Measurements from ENCODE around the gene IFNAR1.

IFNAR1 gene

DNA sequence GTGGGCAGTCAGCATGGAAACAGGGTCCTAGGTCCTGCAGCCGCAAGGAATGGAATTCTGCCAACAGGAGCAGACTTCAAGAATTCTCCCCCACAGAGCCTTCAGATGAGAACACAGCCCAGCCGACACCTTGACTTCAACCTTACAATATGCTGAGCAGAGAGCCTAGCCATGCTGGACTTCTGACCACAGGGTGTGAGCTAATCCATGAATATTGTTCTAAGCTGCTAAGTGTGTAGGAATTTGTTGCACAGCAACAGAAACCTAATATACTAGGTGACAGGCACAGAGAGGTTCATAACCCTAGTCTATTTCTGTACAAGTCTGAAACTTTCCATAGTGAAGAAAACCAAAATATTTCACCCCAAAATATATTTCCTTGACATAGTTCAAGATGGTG lies 45.5 kb downstream of the IFNAR1 start:
- Histone ChIP-seq H3K4me3 (ENCODE audit: low read depth, low read length) (no peak overlapping the region), H3K27ac (no peak overlapping the region), H3K79me2 (no peaks in the 10 kb centered on the region), H3K27me3 (ENCODE audit: control insufficient read depth, insufficient read depth, low read length) (no peaks in the 10 kb centered on the region), H3K4me1 (no peaks in the 10 kb centered on the region), H3K36me3 (ENCODE audit: control insufficient read depth, insufficient read depth, low read length) (no peaks in the 10 kb centered on the region), H3K9ac (no peak overlapping the region), H2AFZ (no peak overlapping the region), H3K9me3 (ENCODE audit: control insufficient read depth, low read length) (no peaks in the 10 kb centered on the region), H3K4me2 (ENCODE audit: low read length) (no peak overlapping the region)
- TF ChIP-seq, protein P1, sequence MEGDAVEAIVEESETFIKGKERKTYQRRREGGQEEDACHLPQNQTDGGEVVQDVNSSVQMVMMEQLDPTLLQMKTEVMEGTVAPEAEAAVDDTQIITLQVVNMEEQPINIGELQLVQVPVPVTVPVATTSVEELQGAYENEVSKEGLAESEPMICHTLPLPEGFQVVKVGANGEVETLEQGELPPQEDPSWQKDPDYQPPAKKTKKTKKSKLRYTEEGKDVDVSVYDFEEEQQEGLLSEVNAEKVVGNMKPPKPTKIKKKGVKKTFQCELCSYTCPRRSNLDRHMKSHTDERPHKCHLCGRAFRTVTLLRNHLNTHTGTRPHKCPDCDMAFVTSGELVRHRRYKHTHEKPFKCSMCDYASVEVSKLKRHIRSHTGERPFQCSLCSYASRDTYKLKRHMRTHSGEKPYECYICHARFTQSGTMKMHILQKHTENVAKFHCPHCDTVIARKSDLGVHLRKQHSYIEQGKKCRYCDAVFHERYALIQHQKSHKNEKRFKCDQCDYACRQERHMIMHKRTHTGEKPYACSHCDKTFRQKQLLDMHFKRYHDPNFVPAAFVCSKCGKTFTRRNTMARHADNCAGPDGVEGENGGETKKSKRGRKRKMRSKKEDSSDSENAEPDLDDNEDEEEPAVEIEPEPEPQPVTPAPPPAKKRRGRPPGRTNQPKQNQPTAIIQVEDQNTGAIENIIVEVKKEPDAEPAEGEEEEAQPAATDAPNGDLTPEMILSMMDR (IDR thresholded peaks at IDR 0.05): no peak

GRCh38 chr21:33371366-33371765 lies 46.6 kb downstream of the IFNAR1 start:
- Histone ChIP-seq H3K79me2 (no peaks in the 10 kb centered on the region), H3K4me3 (ENCODE audit: low read depth, low read length) (no peak overlapping the region), H3K36me3 (ENCODE audit: control insufficient read depth, insufficient read depth, low read length) (no peaks in the 10 kb centered on the region), H3K9ac (no peak overlapping the region), H3K4me1 (no peaks in the 10 kb centered on the region), H3K27me3 (ENCODE audit: control insufficient read depth, insufficient read depth, low read length) (no peaks in the 10 kb centered on the region), H2AFZ (no peak overlapping the region), H3K27ac (no peak overlapping the region), H3K4me2 (ENCODE audit: low read length) (no peak overlapping the region), H3K9me3 (ENCODE audit: control insufficient read depth, low read length) (no peaks in the 10 kb centered on the region)
- TF ChIP-seq, protein P1 (IDR thresholded peaks at IDR 0.05): no peak

GRCh38 chr21:33372582-33372981 lies 47.8 kb downstream of the IFNAR1 start:
- TF ChIP-seq, protein P1 (IDR thresholded peaks at IDR 0.05): no peak
- Histone ChIP-seq H2AFZ (no peak overlapping the region), H3K79me2 (no peaks in the 10 kb centered on the region), H3K9ac (no peak overlapping the region), H3K36me3 (ENCODE audit: control insufficient read depth, insufficient read depth, low read length) (no peaks in the 10 kb centered on the region), H3K27me3 (ENCODE audit: control insufficient read depth, insufficient read depth, low read length) (no peaks in the 10 kb centered on the region), H3K27ac (no peak overlapping the region), H3K4me3 (ENCODE audit: low read depth, low read length) (no peak overlapping the region), H3K9me3 (ENCODE audit: control insufficient read depth, low read length) (no peaks in the 10 kb centered on the region), H3K4me2 (ENCODE audit: low read length) (no peak overlapping the region), H3K4me1 (no peaks in the 10 kb centered on the region)

- no peak overlapping the region for H3K27ac ChIP-seq
Measured at GRCh38 chr21:33373451-33373850, 48.7 kb downstream of the IFNAR1 start.

GRCh38 chr21:33374080-33374449 lies 49.3 kb downstream of the IFNAR1 start:
- Histone ChIP-seq H3K36me3 (ENCODE audit: control insufficient read depth, insufficient read depth, low read length) (no peaks in the 10 kb centered on the region), H3K79me2 (no peaks in the 10 kb centered on the region), H3K9ac (no peak overlapping the region), H3K9me3 (ENCODE audit: control insufficient read depth, low read length) (no peaks in the 10 kb centered on the region), H3K27ac (no peak overlapping the region), H3K4me3 (ENCODE audit: low read depth, low read length) (no peak overlapping the region), H3K27me3 (ENCODE audit: control insufficient read depth, insufficient read depth, low read length) (no peaks in the 10 kb centered on the region), H2AFZ (no peak overlapping the region), H3K4me2 (ENCODE audit: low read length) (no peak overlapping the region), H3K4me1 (no peaks in the 10 kb centered on the region)
- TF ChIP-seq, protein P1 (IDR thresholded peaks at IDR 0.05): no peak

More at GRCh38 chr21:33373451-33373850, 48.7 kb downstream of the IFNAR1 start:
- no peak overlapping the region for H3K4me3 ChIP-seq (ENCODE audit: low read depth, low read length)
- no peaks in the 10 kb centered on the region for H3K79me2 ChIP-seq
- no peak overlapping the region for H2AFZ ChIP-seq
- H3K27me3 ChIP-seq (ENCODE audit: control insufficient read depth, insufficient read depth, low read length): no peaks in the 10 kb centered on the region
- H3K9ac ChIP-seq: no peak overlapping the region
- no peak overlapping the region for H3K4me2 ChIP-seq (ENCODE audit: low read length)
- no peaks in the 10 kb centered on the region for H3K36me3 ChIP-seq (ENCODE audit: control insufficient read depth, insufficient read depth, low read length)
- no peaks in the 10 kb centered on the region for H3K4me1 ChIP-seq
- no peaks in the 10 kb centered on the region for H3K9me3 ChIP-seq (ENCODE audit: control insufficient read depth, low read length)
- TF ChIP-seq, protein P1 (IDR thresholded peaks at IDR 0.05): no peak

All from parathyroid adenoma (tissue), 2 donors.